Adrenal gland (tissue), 5 donors: ENCODE data around the gene IFT172.

Source experiments
- POLR2A ChIP-seq, 2 donors: fragments of 450-650 bp; IDR thresholded peaks; one replicate each; pipeline ENCODE4 v1.6.1; 2017; ENCODE audit warnings: antibody characterized with exemption in 2 of 2, mild to moderate bottlenecking in 2 of 2, moderate library complexity in 1 of 2
- TF ChIP-seq, protein P1 (sequence below), 6 experiments: fragments of 450-650 bp in 4 of 6; fragments of 200-600 bp in 2 of 6; sonication (generic) in 1 of 6; IDR thresholded peaks; 1 replicate in 5 of 6; 2 replicates in 1 of 6; pipeline versions ENCODE4 v1.5.1 to v1.8.0; 2016 to 2021; ENCODE audit warnings: antibody characterized with exemption in 6 of 6, mild to moderate bottlenecking in 2 of 6, moderate library complexity in 1 of 6
- donor health status: DM: no; HTN: no; CAD: no.

DNA sequence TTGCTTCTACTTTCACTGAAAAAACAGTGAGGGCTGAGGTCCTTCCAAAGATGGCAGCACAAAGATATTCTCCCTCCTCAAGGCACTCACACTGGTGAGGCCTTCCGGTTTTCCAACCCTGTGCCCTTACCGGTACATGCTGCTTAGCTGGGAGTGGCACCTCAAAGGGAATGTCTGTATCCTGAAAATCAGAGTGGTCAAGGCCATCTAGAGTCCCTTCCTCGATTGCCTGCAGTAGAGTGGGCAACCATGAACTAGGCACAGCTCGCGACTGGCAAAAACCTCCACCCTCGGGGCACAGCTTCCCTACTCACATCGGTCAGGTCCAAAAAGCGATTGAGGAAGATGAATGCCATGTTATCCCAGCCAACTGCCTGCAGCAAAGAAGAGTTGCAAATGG lies 43.9 kb downstream of the IFT172 start:
- TF ChIP-seq, protein P1, sequence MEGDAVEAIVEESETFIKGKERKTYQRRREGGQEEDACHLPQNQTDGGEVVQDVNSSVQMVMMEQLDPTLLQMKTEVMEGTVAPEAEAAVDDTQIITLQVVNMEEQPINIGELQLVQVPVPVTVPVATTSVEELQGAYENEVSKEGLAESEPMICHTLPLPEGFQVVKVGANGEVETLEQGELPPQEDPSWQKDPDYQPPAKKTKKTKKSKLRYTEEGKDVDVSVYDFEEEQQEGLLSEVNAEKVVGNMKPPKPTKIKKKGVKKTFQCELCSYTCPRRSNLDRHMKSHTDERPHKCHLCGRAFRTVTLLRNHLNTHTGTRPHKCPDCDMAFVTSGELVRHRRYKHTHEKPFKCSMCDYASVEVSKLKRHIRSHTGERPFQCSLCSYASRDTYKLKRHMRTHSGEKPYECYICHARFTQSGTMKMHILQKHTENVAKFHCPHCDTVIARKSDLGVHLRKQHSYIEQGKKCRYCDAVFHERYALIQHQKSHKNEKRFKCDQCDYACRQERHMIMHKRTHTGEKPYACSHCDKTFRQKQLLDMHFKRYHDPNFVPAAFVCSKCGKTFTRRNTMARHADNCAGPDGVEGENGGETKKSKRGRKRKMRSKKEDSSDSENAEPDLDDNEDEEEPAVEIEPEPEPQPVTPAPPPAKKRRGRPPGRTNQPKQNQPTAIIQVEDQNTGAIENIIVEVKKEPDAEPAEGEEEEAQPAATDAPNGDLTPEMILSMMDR (IDR thresholded peaks at IDR 0.05), result no peak
- TF ChIP-seq POLR2A (IDR thresholded peaks at IDR 0.05), result no peak
